Esophagus squamous epithelium (tissue), 4 donors: ENCODE results near the gene RALB.

Source experiments
- POLR2A ChIP-seq, 4 donors: fragments of 450-650 bp; IDR thresholded peaks; one replicate each; pipeline ENCODE4 v1.6.1; 2017; ENCODE audit warnings: antibody characterized with exemption in 4 of 4, mild to moderate bottlenecking in 4 of 4, moderate library complexity in 3 of 4
- TF ChIP-seq, protein P1 (sequence below), 6 experiments: fragments of 450-650 bp in 4 of 6; fragments of 200-600 bp in 2 of 6; sonication (generic) in 2 of 6; IDR thresholded peaks; one replicate each; pipeline ENCODE4 v1.5.1; 2016 to 2019; ENCODE audit warnings: antibody characterized with exemption in 6 of 6, mild to moderate bottlenecking in 4 of 6, moderate library complexity in 4 of 6

DNA sequence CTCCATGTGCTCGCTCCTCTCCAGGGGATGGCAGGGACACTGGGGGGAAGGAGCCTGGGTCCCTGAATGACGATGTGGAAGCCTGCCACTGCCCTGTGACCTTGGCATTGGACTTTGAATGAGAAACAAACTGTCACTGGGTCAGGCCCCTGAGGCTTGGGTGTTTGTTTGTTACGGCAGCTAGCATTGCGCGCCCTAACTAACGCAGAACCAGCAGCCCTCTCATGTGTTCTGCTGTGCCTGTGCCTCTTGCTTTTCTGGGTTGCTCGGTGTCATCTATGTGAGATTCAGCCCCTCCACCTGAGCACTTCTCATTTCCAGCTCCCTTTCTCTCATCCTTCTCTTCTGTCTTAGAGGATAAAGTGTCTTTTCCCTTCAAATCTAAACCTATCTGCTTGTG, 69.7 kb downstream of the RALB start:
- TF ChIP-seq POLR2A (IDR thresholded peaks at IDR 0.05): no peak
- TF ChIP-seq, protein P1, sequence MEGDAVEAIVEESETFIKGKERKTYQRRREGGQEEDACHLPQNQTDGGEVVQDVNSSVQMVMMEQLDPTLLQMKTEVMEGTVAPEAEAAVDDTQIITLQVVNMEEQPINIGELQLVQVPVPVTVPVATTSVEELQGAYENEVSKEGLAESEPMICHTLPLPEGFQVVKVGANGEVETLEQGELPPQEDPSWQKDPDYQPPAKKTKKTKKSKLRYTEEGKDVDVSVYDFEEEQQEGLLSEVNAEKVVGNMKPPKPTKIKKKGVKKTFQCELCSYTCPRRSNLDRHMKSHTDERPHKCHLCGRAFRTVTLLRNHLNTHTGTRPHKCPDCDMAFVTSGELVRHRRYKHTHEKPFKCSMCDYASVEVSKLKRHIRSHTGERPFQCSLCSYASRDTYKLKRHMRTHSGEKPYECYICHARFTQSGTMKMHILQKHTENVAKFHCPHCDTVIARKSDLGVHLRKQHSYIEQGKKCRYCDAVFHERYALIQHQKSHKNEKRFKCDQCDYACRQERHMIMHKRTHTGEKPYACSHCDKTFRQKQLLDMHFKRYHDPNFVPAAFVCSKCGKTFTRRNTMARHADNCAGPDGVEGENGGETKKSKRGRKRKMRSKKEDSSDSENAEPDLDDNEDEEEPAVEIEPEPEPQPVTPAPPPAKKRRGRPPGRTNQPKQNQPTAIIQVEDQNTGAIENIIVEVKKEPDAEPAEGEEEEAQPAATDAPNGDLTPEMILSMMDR (IDR thresholded peaks at IDR 0.05): no peak
